ENCODE results near the gene FAM81B.
"Not testable (repeated sequence)": the region's sequence is repeated elsewhere in the genome, so short reads cannot be mapped to it uniquely, and the experiment has no call there.

The FAM81B gene, protein sequence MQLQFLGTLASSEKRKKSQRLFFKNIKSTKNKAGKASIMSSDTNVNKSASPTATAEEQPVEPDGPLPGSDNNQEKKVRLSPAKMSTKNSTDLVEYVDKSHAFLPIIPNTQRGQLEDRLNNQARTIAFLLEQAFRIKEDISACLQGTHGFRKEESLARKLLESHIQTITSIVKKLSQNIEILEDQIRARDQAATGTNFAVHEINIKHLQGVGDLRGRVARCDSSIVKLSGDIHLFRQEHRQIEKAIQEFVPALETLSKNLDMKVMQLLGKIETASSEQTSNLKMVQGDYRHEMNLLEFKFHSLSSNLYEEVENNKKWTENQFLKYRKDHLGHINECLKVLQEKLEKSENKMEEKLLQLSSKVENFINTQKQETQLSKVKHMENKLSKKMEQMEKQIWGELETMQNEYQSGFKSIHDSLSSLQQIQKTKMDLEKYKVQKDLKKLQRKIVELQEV

DNA sequence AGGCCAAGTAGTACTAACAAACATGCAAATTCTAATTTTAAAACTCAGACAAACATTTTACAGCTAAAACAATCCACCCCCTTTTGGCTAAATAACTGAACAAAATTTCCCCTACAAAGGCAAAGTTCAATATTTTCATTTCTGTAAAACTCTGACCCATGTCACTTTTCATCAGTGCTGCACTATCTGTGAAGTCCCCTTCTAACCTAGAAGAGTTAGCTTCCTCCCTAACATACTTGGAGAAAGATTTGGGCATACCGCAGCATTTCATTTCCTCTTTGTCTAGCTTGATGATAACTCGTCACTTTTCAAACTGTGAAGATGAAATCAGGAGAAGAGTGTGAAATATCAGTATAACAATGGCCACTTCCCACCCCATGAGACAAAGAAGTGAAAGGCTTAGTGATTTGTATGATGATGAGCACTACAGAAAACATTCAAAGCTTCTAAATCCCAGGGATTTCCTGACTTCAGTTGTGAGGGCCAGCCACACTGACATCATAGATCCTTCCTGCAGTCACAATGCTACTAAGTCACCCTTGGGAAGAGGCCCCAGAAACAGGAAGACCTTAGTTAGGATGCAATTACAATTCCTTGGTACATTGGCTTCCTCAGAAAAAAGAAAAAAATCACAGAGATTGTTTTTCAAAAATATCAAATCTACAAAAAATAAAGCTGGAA is at the start of gene FAM81B:
Gene FAM81B, plus strand, starts transcription at position 555 of the 681 bp plus-strand sequence. Its CDS starts 24 bp downstream, at position 579.
- no peak for DNase-seq (ENCODE audit: low read depth, low spot score)

DNA sequence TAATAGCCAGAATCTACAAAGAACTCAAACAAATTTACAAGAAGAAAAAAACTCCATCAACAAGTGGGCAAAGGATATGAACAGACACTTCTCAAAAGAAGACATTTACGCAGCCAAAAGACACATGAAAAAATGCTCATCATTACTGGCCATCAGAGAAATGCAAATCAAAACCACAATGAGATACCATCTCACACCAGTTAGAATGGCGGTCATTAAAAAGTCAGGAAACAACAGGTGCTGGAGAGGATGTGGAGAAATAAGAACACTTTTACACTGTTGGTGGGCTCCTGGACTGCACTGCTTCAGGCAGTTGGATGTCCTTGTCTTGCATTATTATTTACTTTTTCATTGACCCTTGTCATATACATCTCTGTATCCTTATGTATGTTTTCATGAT is 49.7 kb upstream of the FAM81B start:
- DNase-seq (ENCODE audit: low read depth, low spot score), result not testable (repeated sequence)

- no peak for DNase-seq (ENCODE audit: low read depth, low spot score)
Observed at GRCh38 chr5:95347506-95348120, 43.6 kb upstream of the FAM81B start.

DNA sequence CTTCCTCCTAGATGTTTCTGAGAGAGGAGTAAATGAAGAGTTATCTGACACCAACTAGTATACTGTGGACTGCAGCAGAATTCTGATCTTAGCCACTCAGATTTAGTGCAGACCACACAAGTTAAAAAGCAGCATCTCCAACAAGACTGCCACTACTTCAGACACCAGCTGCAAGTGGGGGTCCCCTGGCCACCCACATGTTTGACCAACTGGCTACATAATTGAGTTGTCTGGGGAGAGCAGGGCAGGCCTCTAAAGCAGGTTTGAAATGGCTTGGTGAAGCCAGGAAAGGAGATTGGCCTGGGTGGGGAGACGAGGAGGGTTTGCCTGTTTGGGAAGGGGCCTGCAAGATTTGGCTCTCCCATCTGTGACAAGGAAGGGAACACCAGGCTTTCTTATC is 40.5 kb upstream of the FAM81B start:
- DNase-seq (ENCODE audit: low read depth, low spot score), result no peak

DNA sequence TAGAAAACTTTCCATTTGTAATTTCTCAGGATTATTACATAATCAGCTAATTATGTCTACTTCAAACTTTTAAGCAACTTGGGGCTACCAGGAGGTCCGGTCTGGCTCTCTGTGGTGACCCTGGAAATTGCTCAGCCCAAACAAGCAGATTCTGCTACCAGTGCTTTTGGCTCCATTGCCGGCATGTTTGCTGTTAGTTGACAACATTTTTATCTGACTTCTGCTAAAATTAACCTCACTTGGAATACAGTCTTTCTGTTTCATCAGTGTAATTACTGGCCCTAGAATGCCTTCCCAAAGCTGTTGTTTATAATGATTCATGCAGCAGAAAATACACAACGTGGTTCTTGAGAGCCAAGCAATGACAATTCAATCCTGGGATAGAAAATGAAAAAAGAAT is 38.5 kb upstream of the FAM81B start:
- no peak for DNase-seq (ENCODE audit: low read depth, low spot score)

DNA sequence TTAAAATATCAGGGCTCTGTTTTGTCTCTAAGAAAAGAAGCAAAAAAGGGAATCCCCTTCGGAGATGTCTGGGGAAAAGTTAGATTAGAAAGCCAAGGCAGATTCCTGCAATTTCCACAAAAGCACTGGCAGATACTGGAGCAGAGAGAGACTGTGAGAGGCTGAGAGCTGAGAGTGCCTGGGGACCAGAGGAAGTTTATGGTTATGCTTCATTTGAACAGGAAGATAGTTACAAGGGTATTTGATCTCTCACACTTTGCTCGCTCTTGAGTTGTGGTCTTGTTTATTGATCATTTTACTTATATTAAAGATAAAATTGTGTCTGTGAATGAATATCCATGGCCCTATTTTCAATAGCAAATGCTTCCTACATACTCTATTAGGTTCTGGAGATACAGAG is 32.8 kb upstream of the FAM81B start:
- no peak for DNase-seq (ENCODE audit: low read depth, low spot score)

DNA sequence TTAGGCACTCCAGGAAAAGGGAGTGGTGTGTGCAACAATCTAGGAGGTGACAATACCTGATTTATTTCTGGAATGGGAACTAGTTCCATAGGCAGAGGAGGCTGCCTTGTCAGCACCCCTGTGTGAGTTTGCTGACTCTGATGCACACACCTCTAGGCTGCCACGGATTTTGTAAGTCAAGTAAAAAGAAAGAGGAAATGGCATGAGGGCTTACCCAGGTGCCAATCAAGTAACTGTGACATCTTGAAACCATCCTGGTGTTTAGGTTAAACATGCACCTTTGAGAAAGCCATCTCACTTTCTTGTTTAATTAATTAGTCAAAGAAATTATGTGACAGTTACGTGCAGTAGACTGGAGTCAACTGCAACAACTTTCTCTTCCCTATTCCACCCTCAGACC is 32.3 kb upstream of the FAM81B start:
- no peak for DNase-seq (ENCODE audit: low read depth, low spot score)

GRCh38 chr5:95360667-95361066 is 30.5 kb upstream of the FAM81B start:
- not testable (repeated sequence) for DNase-seq (ENCODE audit: low read depth, low spot score)

DNA sequence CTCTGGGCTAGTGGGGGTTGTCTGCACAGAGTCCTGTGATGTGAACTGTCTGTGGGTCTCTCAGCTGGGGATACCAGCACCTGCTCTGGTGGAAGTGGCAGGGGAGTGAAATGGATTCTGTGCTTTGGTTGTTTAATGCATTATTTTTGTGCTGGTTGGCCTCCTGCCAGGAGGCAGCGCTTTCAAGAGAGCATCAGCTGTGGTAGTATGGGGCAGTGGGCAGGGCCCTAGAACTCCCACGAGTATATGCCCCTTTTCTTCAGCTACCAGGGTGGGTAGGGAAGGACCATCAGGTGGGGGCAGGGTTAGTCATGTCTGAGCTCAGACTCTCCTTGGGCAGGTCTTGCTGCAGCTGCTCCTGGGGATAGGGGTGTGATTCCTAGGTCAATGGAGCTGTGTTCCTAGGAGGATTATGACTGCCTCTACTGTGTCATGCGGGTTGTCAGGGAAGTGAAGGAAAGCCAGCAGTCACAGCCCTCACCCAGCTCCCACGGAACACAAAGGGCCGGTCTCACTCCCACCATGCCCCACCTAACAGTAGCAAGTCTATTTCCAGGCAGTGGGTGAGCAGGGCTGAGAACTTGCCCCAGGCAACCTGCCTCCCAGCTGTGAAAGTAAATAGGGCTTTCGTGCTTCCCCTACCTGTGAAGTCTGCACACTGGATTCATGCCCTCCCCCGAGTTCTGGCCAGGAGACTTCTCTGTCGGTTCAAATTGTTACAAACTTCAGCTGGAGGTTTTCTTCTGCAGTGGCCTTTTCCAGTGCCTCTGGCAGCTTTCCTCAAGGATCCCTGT is 25.7 kb upstream of the FAM81B start:
- DNase-seq (ENCODE audit: low read depth, low spot score), result no peak

DNA sequence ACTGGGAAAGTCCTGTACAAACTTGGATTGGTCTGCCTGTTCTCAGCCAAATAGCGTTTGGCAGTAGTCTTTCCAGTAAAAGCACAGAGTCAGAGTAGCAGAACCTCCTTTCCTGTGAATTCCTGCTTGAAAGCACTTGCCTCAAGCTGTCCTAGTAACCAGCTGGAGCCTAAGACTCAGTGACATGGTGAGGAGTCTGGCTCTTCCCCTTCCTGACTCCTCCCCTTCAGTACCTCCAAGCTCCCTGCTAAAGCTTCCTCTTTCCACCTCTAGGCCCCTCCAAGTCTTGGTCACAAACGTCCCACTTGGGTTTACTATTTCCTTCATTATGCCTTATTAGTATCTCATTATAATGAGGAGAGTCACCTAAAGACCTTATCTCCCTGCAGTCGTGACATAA is 21.4 kb upstream of the FAM81B start:
- DNase-seq (ENCODE audit: low read depth, low spot score), result no peak

DNA sequence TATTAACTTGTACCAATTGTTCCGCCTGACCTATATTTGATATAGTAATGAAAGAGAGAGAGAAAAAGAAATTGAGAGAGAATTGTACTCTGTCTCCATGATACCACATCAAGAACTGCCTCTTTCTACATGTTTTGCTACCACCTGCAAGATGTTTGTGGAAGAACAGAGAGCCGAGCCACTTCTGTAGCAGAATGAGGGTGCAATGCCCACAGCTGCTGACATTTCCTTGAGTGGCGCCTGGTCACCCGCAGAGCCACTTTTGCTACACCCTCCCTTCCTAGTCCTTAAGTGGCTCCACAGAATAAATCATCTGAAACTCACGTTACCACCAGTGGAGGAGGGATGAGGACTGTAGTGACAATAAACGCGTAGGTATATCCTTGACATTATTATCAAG is 17.1 kb upstream of the FAM81B start:
- DNase-seq (ENCODE audit: low read depth, low spot score), result no peak

DNA sequence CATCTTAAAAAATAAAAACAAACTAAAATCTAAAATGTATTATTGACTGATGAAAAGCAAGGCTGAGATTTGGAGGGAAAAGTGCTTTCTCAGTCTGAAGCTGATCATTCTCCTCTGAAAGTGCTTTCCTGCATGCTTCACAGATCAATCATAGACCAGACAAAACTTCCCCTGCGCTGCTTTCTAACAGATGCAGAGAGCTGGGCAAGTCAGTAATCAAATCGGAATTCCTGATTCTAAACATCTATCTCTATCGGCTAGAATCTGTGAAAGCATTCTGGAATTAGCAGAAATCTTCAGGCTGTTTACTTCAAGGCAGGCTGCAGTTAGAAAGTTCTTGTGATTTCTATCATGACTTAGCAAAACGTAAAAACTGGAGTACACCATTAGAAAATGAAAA is 15.6 kb upstream of the FAM81B start:
- no peak for DNase-seq (ENCODE audit: low read depth, low spot score)

GRCh38 chr5:95379133-95379532 is 12.0 kb upstream of the FAM81B start:
- DNase-seq (ENCODE audit: low read depth, low spot score), result no peak

- DNase-seq (ENCODE audit: low read depth, low spot score), result no peak
Observed at GRCh38 chr5:95380103-95380628, 11.0 kb upstream of the FAM81B start.

DNA sequence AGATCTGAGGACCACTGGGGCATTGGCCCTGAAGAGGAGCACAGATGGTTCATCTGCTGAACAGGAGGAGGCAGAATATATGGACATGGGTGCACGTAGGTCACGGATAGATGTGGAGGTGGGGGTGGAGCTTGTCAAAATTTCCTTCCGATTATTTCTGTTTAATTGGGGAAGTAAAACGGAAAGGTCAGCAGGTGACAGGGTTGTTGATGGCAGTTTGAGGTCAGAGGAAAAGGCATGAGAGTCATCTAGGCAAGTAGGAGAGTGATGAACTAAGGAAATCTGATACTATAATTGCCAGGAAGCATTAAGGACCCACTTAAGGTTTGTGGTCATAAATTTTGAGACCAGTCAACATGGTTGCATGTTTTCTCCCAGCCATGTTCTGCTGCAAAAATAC is 8.4 kb upstream of the FAM81B start:
- no peak for DNase-seq (ENCODE audit: low read depth, low spot score)

GRCh38 chr5:95384485-95385213 is 6.5 kb upstream of the FAM81B start:
- DNase-seq (ENCODE audit: low read depth, low spot score), result no peak

DNA sequence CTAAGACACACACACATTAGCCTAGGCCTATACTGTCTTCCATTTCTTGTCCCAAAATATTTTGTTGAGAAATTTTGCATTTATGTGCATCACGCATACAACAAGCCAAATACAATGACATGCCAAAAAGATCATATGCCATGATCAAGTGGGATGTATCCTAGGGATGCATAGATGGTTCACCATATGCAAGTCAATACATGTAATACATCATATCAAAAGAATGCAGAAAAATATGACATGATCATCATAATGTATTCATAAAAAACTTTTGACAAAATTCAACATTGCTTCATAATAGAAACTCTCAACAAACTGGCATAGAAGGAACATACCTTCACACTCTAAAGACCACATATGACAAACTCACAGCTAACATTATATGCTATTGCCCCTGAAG is 5.8 kb upstream of the FAM81B start:
- no peak for DNase-seq (ENCODE audit: low read depth, low spot score)

- not testable (repeated sequence) for DNase-seq (ENCODE audit: low read depth, low spot score)
Observed at GRCh38 chr5:95391965-95392364, 799 bp downstream of the FAM81B start.

- DNase-seq (ENCODE audit: low read depth, low spot score), result no peak
Observed at GRCh38 chr5:95392593-95393182, 1.5 kb downstream of the FAM81B start.

DNA sequence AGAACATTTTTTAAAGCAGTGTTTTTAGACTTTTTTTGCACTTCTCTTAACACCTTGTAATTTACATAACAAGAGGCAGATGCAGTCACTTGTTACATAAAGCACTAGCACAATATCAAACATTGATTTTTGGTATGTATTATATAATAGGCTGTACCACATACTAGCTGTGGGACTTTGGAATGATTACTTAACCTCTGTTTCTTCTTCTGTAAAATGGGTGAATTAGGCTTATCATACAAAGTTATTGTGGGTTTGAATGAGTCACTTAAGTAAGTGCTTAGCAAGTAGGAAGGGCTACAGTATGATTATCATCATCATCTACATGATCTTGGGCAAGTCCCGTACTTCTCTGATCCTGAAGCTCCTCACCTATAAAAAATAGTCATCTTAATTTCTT is 2.1 kb downstream of the FAM81B start:
- no peak for DNase-seq (ENCODE audit: low read depth, low spot score)

GRCh38 chr5:95398989-95399388 is 7.8 kb downstream of the FAM81B start:
- no peak for DNase-seq (ENCODE audit: low read depth, low spot score)

Data from activated CD4-positive, CD25-positive, alpha-beta regulatory T cell treated with anti-CD3 and anti-CD28 coated beads, Interleukin-2, amount 50 U/mL, for 16 hours (primary cell).